Measurements from ENCODE around the gene SCTR. TPM values are rescaled to one million over a fixed set of nuclear protein-coding genes. Genes with fewer than 3 reads are reported as not detected.

Gene SCTR
- total RNA-seq, 1 experiment from 2014 or later: not detected

DNA sequence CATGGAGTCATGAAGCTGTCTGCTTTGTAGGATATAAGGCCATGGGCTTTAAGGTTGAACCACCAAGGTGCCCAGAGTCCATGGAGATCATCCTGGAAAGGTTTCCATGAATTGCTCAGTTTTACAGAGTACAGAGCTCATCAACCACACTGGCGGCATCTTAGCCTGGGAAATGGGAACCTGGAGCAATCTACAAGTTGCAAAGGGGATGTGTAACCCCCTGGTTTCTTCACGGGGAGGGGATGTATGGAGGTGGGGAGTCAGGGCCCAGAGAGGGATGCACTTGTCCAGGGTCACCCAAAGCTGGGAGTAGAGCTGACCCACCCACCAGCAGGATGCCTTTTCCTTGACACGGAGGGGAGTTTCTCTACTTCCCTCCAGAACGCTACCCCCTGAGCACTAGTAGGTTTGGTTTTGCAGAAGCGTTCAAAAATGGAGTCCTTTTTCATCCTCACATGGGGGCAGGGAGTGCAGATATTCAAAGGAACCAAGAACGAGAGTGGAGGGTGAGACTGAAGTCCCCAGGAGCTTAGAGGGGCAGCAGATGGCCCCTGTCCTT is 85.5 kb downstream of the SCTR start (continued):
- TF ChIP-seq, protein P1, sequence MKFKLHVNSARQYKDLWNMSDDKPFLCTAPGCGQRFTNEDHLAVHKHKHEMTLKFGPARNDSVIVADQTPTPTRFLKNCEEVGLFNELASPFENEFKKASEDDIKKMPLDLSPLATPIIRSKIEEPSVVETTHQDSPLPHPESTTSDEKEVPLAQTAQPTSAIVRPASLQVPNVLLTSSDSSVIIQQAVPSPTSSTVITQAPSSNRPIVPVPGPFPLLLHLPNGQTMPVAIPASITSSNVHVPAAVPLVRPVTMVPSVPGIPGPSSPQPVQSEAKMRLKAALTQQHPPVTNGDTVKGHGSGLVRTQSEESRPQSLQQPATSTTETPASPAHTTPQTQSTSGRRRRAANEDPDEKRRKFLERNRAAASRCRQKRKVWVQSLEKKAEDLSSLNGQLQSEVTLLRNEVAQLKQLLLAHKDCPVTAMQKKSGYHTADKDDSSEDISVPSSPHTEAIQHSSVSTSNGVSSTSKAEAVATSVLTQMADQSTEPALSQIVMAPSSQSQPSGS (CRISPR knock-in tag; IDR thresholded peaks at IDR 0.05; ENCODE audit: borderline replicate concordance, low read depth): no peak
- TF ChIP-seq FOXP1 (CRISPR knock-in tag; IDR thresholded peaks at IDR 0.05; ENCODE audit: borderline replicate concordance): no peak
- TF ChIP-seq, protein P2, sequence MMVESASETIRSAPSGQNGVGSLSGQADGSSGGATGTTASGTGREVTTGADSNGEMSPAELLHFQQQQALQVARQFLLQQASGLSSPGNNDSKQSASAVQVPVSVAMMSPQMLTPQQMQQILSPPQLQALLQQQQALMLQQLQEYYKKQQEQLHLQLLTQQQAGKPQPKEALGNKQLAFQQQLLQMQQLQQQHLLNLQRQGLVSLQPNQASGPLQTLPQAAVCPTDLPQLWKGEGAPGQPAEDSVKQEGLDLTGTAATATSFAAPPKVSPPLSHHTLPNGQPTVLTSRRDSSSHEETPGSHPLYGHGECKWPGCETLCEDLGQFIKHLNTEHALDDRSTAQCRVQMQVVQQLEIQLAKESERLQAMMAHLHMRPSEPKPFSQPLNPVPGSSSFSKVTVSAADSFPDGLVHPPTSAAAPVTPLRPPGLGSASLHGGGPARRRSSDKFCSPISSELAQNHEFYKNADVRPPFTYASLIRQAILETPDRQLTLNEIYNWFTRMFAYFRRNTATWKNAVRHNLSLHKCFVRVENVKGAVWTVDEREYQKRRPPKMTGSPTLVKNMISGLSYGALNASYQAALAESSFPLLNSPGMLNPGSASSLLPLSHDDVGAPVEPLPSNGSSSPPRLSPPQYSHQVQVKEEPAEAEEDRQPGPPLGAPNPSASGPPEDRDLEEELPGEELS (CRISPR knock-in tag; IDR thresholded peaks at IDR 0.05): no peak
- TF ChIP-seq, protein P3, sequence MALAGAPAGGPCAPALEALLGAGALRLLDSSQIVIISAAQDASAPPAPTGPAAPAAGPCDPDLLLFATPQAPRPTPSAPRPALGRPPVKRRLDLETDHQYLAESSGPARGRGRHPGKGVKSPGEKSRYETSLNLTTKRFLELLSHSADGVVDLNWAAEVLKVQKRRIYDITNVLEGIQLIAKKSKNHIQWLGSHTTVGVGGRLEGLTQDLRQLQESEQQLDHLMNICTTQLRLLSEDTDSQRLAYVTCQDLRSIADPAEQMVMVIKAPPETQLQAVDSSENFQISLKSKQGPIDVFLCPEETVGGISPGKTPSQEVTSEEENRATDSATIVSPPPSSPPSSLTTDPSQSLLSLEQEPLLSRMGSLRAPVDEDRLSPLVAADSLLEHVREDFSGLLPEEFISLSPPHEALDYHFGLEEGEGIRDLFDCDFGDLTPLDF (CRISPR knock-in tag; IDR thresholded peaks at IDR 0.05): no peak
- TF ChIP-seq SP1 (CRISPR knock-in tag; conservative IDR thresholded peaks at IDR 0.05): no peak

DNA sequence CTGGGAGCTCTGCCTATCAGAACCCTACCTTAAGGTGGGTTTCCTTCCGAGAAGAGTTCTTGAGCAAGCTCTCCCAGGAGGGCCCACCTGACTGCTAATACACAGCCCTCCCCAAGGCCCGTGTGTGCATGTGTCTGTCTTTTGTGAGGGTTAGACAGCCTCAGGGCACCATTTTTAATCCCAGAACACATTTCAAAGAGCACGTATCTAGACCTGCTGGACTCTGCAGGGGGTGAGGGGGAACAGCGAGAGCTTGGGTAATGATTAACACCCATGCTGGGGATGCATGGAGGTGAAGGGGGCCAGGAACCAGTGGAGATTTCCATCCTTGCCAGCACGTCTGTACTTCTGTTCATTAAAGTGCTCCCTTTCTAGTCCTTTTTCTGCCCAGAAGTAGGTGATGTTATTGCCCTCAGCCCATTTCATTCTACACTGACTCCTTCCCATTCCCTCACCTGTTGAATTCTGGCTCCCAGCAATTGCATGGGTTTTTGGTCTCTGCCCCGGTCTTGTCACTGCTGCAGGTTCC is 86.1 kb downstream of the SCTR start:
- TF ChIP-seq ZNF219 (CRISPR knock-in tag; IDR thresholded peaks at IDR 0.05; ENCODE audit: borderline replicate concordance) (no peak), OVOL2 (CRISPR knock-in tag; IDR thresholded peaks at IDR 0.05; ENCODE audit: borderline replicate concordance) (no peak), FOXP1 (CRISPR knock-in tag; IDR thresholded peaks at IDR 0.05; ENCODE audit: borderline replicate concordance) (no peak)
- 0 out of 2 replicates have a peak, but pooled peaks cover 5% of the 10 kb centered on the region for H3K36me3 Mint-ChIP-seq
- ChIA-PET CTCF (interaction anchor here (1.3 kb wide), 1 partner anchor 38 kb away, joined by 4 read pairs; no protein-coding TSS in a partner anchor), POLR2A (no interaction called here)
- no peaks in the 10 kb centered on the region for H3K27me3 Mint-ChIP-seq (ENCODE audit: low read depth)
- DNase-seq (ENCODE audit: low spot score) (no peak), ATAC-seq (no peak)
- H3K9me3 Mint-ChIP-seq: no peaks in the 10 kb centered on the region
- no peak overlapping the region for H3K27ac Mint-ChIP-seq
- peaks cover 26% of the 10 kb centered on the region for H3K4me1 Mint-ChIP-seq
- no peak overlapping the region for H3K4me3 Mint-ChIP-seq

DNA sequence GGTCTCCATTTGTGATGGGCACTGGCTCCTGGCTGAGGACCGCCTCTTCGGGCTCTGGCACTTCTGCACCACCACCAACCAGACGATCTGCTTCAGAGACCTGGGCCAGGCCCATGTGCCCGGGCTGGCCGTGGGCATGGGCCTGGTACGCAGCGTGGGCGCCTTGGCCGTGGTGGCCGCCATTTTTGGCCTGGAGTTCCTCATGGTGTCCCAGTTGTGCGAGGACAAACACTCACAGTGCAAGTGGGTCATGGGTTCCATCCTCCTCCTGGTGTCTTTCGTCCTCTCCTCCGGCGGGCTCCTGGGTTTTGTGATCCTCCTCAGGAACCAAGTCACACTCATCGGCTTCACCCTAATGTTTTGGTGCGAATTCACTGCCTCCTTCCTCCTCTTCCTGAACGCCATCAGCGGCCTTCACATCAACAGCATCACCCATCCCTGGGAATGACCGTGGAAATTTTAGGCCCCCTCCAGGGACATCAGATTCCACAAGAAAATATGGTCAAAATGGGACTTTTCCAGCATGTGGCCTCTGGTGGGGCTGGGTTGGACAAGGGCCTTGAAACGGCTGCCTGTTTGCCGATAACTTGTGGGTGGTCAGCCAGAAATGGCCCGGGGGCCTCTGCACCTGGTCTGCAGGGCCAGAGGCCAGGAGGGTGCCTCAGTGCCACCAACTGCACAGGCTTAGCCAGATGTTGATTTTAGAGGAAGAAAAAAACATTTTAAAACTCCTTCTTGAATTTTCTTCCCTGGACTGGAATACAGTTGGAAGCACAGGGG is 87.1 kb downstream of the SCTR start:
- Mint-ChIP-seq H3K9me3 (no peaks in the 10 kb centered on the region), H3K4me1 (peaks cover 36% of the 10 kb centered on the region), H3K4me3 (no peak overlapping the region), H3K27me3 (ENCODE audit: low read depth) (peaks cover 4% of the 10 kb centered on the region), H3K27ac (no peak overlapping the region), H3K36me3 (0 out of 2 replicates have a peak, but pooled peaks cover 5% of the 10 kb centered on the region)
- POLR2A ChIA-PET: no interaction called here
- ATAC-seq (no peak), DNase-seq (ENCODE audit: low spot score) (no peak)
- CTCF ChIA-PET: interaction anchor here (1.3 kb wide), 1 partner anchor 39 kb away, joined by 4 read pairs; no protein-coding TSS in a partner anchor
- TF ChIP-seq, protein P4, sequence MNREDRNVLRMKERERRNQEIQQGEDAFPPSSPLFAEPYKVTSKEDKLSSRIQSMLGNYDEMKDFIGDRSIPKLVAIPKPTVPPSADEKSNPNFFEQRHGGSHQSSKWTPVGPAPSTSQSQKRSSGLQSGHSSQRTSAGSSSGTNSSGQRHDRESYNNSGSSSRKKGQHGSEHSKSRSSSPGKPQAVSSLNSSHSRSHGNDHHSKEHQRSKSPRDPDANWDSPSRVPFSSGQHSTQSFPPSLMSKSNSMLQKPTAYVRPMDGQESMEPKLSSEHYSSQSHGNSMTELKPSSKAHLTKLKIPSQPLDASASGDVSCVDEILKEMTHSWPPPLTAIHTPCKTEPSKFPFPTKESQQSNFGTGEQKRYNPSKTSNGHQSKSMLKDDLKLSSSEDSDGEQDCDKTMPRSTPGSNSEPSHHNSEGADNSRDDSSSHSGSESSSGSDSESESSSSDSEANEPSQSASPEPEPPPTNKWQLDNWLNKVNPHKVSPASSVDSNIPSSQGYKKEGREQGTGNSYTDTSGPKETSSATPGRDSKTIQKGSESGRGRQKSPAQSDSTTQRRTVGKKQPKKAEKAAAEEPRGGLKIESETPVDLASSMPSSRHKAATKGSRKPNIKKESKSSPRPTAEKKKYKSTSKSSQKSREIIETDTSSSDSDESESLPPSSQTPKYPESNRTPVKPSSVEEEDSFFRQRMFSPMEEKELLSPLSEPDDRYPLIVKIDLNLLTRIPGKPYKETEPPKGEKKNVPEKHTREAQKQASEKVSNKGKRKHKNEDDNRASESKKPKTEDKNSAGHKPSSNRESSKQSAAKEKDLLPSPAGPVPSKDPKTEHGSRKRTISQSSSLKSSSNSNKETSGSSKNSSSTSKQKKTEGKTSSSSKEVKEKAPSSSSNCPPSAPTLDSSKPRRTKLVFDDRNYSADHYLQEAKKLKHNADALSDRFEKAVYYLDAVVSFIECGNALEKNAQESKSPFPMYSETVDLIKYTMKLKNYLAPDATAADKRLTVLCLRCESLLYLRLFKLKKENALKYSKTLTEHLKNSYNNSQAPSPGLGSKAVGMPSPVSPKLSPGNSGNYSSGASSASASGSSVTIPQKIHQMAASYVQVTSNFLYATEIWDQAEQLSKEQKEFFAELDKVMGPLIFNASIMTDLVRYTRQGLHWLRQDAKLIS (CRISPR knock-in tag; IDR thresholded peaks at IDR 0.05; ENCODE audit: borderline replicate concordance): no peak
- TF ChIP-seq, protein P5, sequence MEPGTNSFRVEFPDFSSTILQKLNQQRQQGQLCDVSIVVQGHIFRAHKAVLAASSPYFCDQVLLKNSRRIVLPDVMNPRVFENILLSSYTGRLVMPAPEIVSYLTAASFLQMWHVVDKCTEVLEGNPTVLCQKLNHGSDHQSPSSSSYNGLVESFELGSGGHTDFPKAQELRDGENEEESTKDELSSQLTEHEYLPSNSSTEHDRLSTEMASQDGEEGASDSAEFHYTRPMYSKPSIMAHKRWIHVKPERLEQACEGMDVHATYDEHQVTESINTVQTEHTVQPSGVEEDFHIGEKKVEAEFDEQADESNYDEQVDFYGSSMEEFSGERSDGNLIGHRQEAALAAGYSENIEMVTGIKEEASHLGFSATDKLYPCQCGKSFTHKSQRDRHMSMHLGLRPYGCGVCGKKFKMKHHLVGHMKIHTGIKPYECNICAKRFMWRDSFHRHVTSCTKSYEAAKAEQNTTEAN (CRISPR knock-in tag; IDR thresholded peaks at IDR 0.05): no peak
- no peak for TF ChIP-seq ZNF121 (CRISPR knock-in tag; IDR thresholded peaks at IDR 0.05)
- TF ChIP-seq, protein P6, sequence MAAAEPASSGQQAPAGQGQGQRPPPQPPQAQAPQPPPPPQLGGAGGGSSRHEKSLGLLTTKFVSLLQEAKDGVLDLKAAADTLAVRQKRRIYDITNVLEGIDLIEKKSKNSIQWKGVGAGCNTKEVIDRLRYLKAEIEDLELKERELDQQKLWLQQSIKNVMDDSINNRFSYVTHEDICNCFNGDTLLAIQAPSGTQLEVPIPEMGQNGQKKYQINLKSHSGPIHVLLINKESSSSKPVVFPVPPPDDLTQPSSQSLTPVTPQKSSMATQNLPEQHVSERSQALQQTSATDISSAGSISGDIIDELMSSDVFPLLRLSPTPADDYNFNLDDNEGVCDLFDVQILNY (CRISPR knock-in tag; IDR thresholded peaks at IDR 0.05): no peak
- no peak for TF ChIP-seq NR2C2 (CRISPR knock-in tag; IDR thresholded peaks at IDR 0.05)
- TF ChIP-seq NFYB (CRISPR knock-in tag; conservative IDR thresholded peaks at IDR 0.05; ENCODE audit: low read depth): no peak
- no peak for TF ChIP-seq HMGA2 (CRISPR knock-in tag; IDR thresholded peaks at IDR 0.05)
- TF ChIP-seq NFE2L1 (CRISPR knock-in tag; IDR thresholded peaks at IDR 0.05): no peak
- TF ChIP-seq, protein P7, sequence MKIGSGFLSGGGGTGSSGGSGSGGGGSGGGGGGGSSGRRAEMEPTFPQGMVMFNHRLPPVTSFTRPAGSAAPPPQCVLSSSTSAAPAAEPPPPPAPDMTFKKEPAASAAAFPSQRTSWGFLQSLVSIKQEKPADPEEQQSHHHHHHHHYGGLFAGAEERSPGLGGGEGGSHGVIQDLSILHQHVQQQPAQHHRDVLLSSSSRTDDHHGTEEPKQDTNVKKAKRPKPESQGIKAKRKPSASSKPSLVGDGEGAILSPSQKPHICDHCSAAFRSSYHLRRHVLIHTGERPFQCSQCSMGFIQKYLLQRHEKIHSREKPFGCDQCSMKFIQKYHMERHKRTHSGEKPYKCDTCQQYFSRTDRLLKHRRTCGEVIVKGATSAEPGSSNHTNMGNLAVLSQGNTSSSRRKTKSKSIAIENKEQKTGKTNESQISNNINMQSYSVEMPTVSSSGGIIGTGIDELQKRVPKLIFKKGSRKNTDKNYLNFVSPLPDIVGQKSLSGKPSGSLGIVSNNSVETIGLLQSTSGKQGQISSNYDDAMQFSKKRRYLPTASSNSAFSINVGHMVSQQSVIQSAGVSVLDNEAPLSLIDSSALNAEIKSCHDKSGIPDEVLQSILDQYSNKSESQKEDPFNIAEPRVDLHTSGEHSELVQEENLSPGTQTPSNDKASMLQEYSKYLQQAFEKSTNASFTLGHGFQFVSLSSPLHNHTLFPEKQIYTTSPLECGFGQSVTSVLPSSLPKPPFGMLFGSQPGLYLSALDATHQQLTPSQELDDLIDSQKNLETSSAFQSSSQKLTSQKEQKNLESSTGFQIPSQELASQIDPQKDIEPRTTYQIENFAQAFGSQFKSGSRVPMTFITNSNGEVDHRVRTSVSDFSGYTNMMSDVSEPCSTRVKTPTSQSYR (CRISPR knock-in tag; IDR thresholded peaks at IDR 0.05): no peak
